Mucosa of gallbladder (tissue), 1 donor: ENCODE results near the gene RANBP3. TPM values are rescaled to one million over a fixed set of nuclear protein-coding genes. Genes with fewer than 3 reads are reported as not detected.
"Not testable (repeated sequence)": the region's sequence is repeated elsewhere in the genome, so short reads cannot be mapped to it uniquely, and the experiment has no call there.

ENCODE experiments used
- DNase-seq: peaks from one replicate; pipeline ENCODE4 v3.0.0-alpha.2; 2020; ENCODE audit warnings: low spot score
- total RNA-seq: library from RNA; stranded (reverse); gene quantifications from one replicate; pipeline ENCODE4 v1.2.1, GENCODE V29; 2021
- donor health status: DM: no; HTN: no; CAD: no.

Gene RANBP3
- total RNA-seq, 1 donor from 2014 or later: 75.5 TPM

GRCh38 chr19:6006896-6007295 is 29.0 kb upstream of the RANBP3 start:
- no peak for DNase-seq

- DNase-seq: not testable (repeated sequence)
Measured at GRCh38 chr19:6006070-6006446, 28.1 kb upstream of the RANBP3 start.

GRCh38 chr19:6005321-6006069 is 27.6 kb upstream of the RANBP3 start:
- DNase-seq: no peak

- no peak for DNase-seq
Measured at GRCh38 chr19:6003976-6004375, 26.0 kb upstream of the RANBP3 start.

- no peak for DNase-seq
Measured at GRCh38 chr19:6002591-6002990, 24.7 kb upstream of the RANBP3 start.

- no peak for DNase-seq
Measured at GRCh38 chr19:6000228-6000847, 22.4 kb upstream of the RANBP3 start.

- no peak for DNase-seq
Measured at GRCh38 chr19:5999693-6000092, 21.8 kb upstream of the RANBP3 start.

GRCh38 chr19:5997371-5997770 is 19.4 kb upstream of the RANBP3 start:
- no peak for DNase-seq

- DNase-seq: no peak
Measured at GRCh38 chr19:5996623-5997320, 18.8 kb upstream of the RANBP3 start.

- DNase-seq: no peak
Measured at GRCh38 chr19:5996102-5996501, 18.2 kb upstream of the RANBP3 start.

- no peak for DNase-seq
Measured at GRCh38 chr19:5995606-5996005, 17.7 kb upstream of the RANBP3 start.

GRCh38 chr19:5994405-5995165 is 16.6 kb upstream of the RANBP3 start:
- DNase-seq: no peak

GRCh38 chr19:5993648-5994358 is 15.9 kb upstream of the RANBP3 start:
- DNase-seq: no peak

- no peak for DNase-seq
Measured at GRCh38 chr19:5993201-5993600, 15.3 kb upstream of the RANBP3 start.

GRCh38 chr19:5992756-5993155 is 14.8 kb upstream of the RANBP3 start:
- DNase-seq: no peak

GRCh38 chr19:5991244-5991838 is 13.4 kb upstream of the RANBP3 start:
- no peak for DNase-seq

- no peak for DNase-seq
Measured at GRCh38 chr19:5990289-5990797, 12.4 kb upstream of the RANBP3 start.

GRCh38 chr19:5989388-5990074 is 11.6 kb upstream of the RANBP3 start:
- no peak for DNase-seq

- no peak for DNase-seq
Measured at GRCh38 chr19:5988517-5989387, 10.8 kb upstream of the RANBP3 start.
